Head of caudate nucleus (tissue), 42 donors: ENCODE results near the gene TPPP3.

Source experiments
- DNase-seq, 42 donors: peaks; one replicate each; pipeline versions ENCODE4 v3.0.0 to v3.0.0-alpha.2; 2020 to 2021; ENCODE audit warnings: mixed read lengths in 7 of 42
- intact Hi-C: fragments of 100-400 bp; cut with DNase I; formaldehyde crosslinking; loops from one replicate; pipeline ENCODE4 v1.15.0; 2022

Gene TPPP3

GRCh38 chr16:67407788-67408452 is 14.6 kb upstream of the TPPP3 start:
- intact Hi-C loops = loop anchor here (10.0 kb wide), 1 partner anchor 153 kb away; no protein-coding TSS in a partner anchor
- DNase-seq = no peak

GRCh38 chr16:67407176-67407787 is 14.0 kb upstream of the TPPP3 start:
- DNase-seq = no peak
- intact Hi-C loops = loop anchor here (10.0 kb wide), 1 partner anchor 152 kb away; no protein-coding TSS in a partner anchor

- intact Hi-C loops = loop anchor here (10.0 kb wide), 1 partner anchor 152 kb away; no protein-coding TSS in a partner anchor
- DNase-seq = peak in 2 of 42 donors; percentile 32 to 51
Measured at GRCh38 chr16:67406111-67406971, 13.0 kb upstream of the TPPP3 start.

GRCh38 chr16:67405336-67405735 is 12.0 kb upstream of the TPPP3 start:
- intact Hi-C loops = loop anchor here (10.0 kb wide), 1 partner anchor 151 kb away; no protein-coding TSS in a partner anchor
- no peak for DNase-seq

GRCh38 chr16:67404740-67405226 is 11.5 kb upstream of the TPPP3 start:
- no peak for DNase-seq
- intact Hi-C loops = loop anchor here (5.0 to 10.0 kb wide), 2 partner anchors 37 to 150 kb away; no protein-coding TSS in a partner anchor

GRCh38 chr16:67403976-67404555 is 10.8 kb upstream of the TPPP3 start:
- intact Hi-C loops = loop anchor here (5.0 to 10.0 kb wide), 2 partner anchors 37 to 149 kb away; no protein-coding TSS in a partner anchor
- DNase-seq = no peak

GRCh38 chr16:67400901-67401300 is 7.6 kb upstream of the TPPP3 start:
- no peak for DNase-seq
- intact Hi-C loops = loop anchor here (5.0 to 10.0 kb wide), 2 partner anchors 34 to 146 kb away; no protein-coding TSS in a partner anchor

GRCh38 chr16:67399749-67400704 is 6.7 kb upstream of the TPPP3 start:
- intact Hi-C loops = loop anchor here (5.0 to 10.0 kb wide), 2 partner anchors 33 to 145 kb away; no protein-coding TSS in a partner anchor
- DNase-seq = no peak

- intact Hi-C loops = no loop called here
- peak in 35 of 42 donors; percentile 34 to 84 (median 66) for DNase-seq
Measured at GRCh38 chr16:67399218-67399733, 6.0 kb upstream of the TPPP3 start.

GRCh38 chr16:67398546-67399217 is 5.4 kb upstream of the TPPP3 start:
- intact Hi-C loops = no loop called here
- no peak for DNase-seq

- intact Hi-C loops = no loop called here
Measured at GRCh38 chr16:67397812-67398545, 4.7 kb upstream of the TPPP3 start.

GRCh38 chr16:67397036-67397801 is 3.9 kb upstream of the TPPP3 start:
- DNase-seq = no peak

More at GRCh38 chr16:67397812-67398545, 4.7 kb upstream of the TPPP3 start:
- no peak for DNase-seq

GRCh38 chr16:67396159-67397035 is 3.1 kb upstream of the TPPP3 start:
- intact Hi-C loops = no loop called here
- peak in 39 of 42 donors; percentile 34 to 74 (median 60) for DNase-seq

More at GRCh38 chr16:67397036-67397801, 3.9 kb upstream of the TPPP3 start:
- intact Hi-C loops = no loop called here

- intact Hi-C loops = no loop called here
- DNase-seq = no peak
Measured at GRCh38 chr16:67395458-67396158, 2.3 kb upstream of the TPPP3 start.
